ENCODE measurements around the gene PLOD3. TPM values are rescaled to one million over a fixed set of nuclear protein-coding genes. Genes with fewer than 3 reads are reported as not detected.

PLOD3 gene
- total RNA-seq, 4 donors from 2014 or later = 30.0 to 42.5 (median 32.7) TPM

- intact Hi-C loops (cut with DNase I) = no loop called here
- Histone ChIP-seq H3K4me3 (replicated peaks in 1 of 3) (no peak overlapping the region), H3K27ac (peak overlapping the region in 1 of 3 donors; percentile 81), H3K9me3 (no peaks in the 10 kb centered on the region), H3K27me3 (no peaks in the 10 kb centered on the region), H3K36me3 (peaks cover 16% of the 10 kb centered on the region in 2 donors), H3K4me1 (peaks cover 16 to 30% of the 10 kb centered on the region in 2 donors)
- DNase-seq = no peak
- WGBS, 2 donors = 94 to 96% methylated on average over 32 of the region's 32 CpGs
- TF ChIP-seq, protein P1, sequence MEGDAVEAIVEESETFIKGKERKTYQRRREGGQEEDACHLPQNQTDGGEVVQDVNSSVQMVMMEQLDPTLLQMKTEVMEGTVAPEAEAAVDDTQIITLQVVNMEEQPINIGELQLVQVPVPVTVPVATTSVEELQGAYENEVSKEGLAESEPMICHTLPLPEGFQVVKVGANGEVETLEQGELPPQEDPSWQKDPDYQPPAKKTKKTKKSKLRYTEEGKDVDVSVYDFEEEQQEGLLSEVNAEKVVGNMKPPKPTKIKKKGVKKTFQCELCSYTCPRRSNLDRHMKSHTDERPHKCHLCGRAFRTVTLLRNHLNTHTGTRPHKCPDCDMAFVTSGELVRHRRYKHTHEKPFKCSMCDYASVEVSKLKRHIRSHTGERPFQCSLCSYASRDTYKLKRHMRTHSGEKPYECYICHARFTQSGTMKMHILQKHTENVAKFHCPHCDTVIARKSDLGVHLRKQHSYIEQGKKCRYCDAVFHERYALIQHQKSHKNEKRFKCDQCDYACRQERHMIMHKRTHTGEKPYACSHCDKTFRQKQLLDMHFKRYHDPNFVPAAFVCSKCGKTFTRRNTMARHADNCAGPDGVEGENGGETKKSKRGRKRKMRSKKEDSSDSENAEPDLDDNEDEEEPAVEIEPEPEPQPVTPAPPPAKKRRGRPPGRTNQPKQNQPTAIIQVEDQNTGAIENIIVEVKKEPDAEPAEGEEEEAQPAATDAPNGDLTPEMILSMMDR (IDR thresholded peaks at IDR 0.05) = no peak
- TF ChIP-seq POLR2A (IDR thresholded peaks at IDR 0.05) = no peak
These were observed 23.0 kb upstream of the PLOD3 start for GRCh38 chr7:101240226-101241014.

- Histone ChIP-seq H3K4me3 (replicated peaks in 1 of 3) (no peak overlapping the region), H3K9me3 (no peaks in the 10 kb centered on the region), H3K36me3 (peaks cover 16% of the 10 kb centered on the region in 2 donors), H3K27ac (peak overlapping the region in 2 of 3 donors; percentile 74 to 81), H3K4me1 (peaks cover 12 to 27% of the 10 kb centered on the region in 2 donors), H3K27me3 (no peaks in the 10 kb centered on the region)
- intact Hi-C loops (cut with DNase I) = no loop called here
- TF ChIP-seq, protein P1 (IDR thresholded peaks at IDR 0.05) = no peak
- DNase-seq = no peak
- WGBS, 2 donors = 96 to 97% methylated on average over 7 to 9 of the region's 9 CpGs
These were observed 22.5 kb upstream of the PLOD3 start for GRCh38 chr7:101239951-101240220.

DNA sequence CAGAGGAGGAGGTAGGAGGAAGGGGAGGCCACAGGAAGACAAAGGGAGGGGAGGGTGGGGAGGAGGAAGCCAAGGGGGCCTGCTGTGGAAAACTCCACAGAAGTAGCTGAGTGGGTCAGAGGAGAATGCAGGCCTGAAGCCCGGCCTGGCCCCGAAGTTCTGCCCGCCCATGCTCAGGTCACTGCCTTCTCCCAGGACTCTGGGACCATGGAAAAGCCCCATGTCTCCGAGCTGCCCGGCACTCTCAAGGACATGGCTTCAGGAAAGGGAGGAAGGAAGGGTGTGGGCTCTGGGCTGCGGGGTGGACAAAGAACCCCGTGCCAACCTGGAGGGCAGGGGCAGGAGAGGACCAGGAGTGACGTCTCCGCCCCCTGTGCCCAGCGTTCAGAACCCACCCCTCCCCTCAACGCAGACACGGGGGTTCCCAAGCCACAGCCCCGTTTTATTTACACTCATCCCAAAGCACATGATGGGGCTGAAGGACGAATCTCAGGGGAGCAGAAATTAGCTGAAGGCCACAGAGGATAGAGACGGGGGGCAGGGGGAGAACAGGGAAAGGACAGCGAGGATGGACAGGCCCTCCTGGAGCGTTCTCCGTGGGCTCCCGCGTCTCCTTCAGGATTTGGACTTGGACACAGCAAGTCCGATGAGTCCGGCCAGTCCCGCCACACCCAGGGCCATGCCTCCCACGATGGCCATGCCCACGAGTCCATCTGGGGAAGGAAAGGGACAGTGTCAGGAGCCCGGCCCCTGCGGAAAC lies 22.0 kb upstream of the PLOD3 start:
- peaks cover 12 to 27% of the 10 kb centered on the region in 2 donors for H3K4me1 ChIP-seq
- no peak overlapping the region for H3K4me3 ChIP-seq (replicated peaks in 1 of 3)
- no peaks in the 10 kb centered on the region for H3K27me3 ChIP-seq
- H3K9me3 ChIP-seq = no peaks in the 10 kb centered on the region
- H3K27ac ChIP-seq = peak overlapping the region; percentile 63 to 81 (median 74)
- WGBS, 2 donors = 71 to 79% methylated on average over 24 to 27 of the region's 27 CpGs
- no peak for DNase-seq
- TF ChIP-seq, protein P1 (IDR thresholded peaks at IDR 0.05) = no peak
- no peak for TF ChIP-seq POLR2A (IDR thresholded peaks at IDR 0.05)
- intact Hi-C loops (cut with DNase I) = no loop called here
- H3K36me3 ChIP-seq = peaks cover 16% of the 10 kb centered on the region in 2 donors

DNA sequence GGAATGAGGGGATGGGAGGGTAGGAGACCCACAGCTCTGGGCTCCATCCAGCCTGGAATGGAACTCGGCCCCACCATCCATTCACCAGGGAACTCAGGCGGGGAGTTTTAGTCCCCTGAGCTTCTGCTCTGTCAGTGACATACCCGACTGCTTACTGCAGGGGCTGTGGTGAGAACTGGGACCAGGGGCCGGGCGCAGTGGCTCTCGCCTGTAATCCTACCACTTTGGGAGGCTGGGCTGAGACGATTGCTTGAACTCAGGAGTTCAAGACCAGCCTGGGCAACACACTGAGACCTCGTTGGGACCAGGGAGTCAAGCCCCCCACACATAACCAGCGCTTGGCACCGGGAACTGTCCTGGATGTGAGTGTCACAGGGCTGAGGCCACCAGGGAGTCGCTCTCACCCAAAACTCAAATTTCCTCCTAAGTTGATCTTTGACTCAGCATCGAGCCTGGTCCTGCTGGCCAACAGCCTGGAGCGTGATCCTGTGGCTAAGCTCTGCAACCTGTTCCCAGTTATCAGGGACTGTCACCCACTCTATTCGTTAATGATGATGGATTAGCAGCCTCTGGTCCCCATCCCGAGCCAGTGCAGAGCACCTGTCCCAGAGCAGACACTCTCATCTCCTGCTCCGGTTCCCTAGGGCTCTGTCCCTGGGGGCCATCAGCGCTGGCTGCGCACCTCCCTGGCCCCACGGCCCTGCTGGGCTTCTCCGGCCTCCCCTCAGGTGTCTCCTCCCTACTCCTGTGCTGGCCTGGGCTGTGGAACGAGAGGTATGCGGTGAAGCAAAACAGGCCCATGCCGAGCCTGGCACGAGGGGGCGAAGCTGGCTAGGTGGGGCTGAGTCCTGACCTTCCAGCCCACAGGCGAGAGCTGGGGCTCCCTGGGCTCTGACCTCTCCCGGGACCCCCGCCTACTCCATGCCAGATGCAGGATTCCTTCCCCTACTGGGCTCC lies 21.1 kb upstream of the PLOD3 start:
- H3K27me3 ChIP-seq = no peaks in the 10 kb centered on the region
- intact Hi-C loops (cut with DNase I) = no loop called here
- 74 to 82% methylated on average over 9 to 22 of the region's 28 CpGs for WGBS, 2 donors
- TF ChIP-seq, protein P1 (IDR thresholded peaks at IDR 0.05) = no peak
- TF ChIP-seq POLR2A (IDR thresholded peaks at IDR 0.05) = no peak
- H3K4me3 ChIP-seq (replicated peaks in 1 of 3) = no peak overlapping the region
- no peak for DNase-seq
- H3K27ac ChIP-seq = peak overlapping the region; percentile 63 to 81 (median 74)
- no peaks in the 10 kb centered on the region for H3K9me3 ChIP-seq
- peaks cover 16% of the 10 kb centered on the region in 2 donors for H3K36me3 ChIP-seq
- H3K4me1 ChIP-seq = peaks cover 5 to 22% of the 10 kb centered on the region in 2 donors

Measured in thyroid gland (tissue), 4 donors.